Endothelial cell of umbilical vein (primary cell): Measurements from ENCODE around the gene KIAA0753.

Experiments
- CTCF ChIP-seq, 2 donors: IDR thresholded peaks; 1 replicate in 1 of 2; 2 replicates in 1 of 2; pipeline ENCODE4 v1.5.1; 2011; ENCODE audit warnings: low read length in 2 of 2, mild to moderate bottlenecking in 2 of 2, moderate library complexity in 2 of 2, control low read depth in 1 of 2, inconsistent platforms in 1 of 2, low read depth in 1 of 2; ENCODE audit not compliant: insufficient read depth in 1 of 2; ENCODE audit errors: extremely low read depth in 1 of 2
- MAX ChIP-seq: IDR thresholded peaks from 2 replicates; pipeline ENCODE4 v1.6.1; 2011; ENCODE audit not compliant: insufficient read depth, insufficient read length
- POLR2A ChIP-seq: IDR thresholded peaks from 2 replicates; pipeline ENCODE4 v1.6.1; 2012; ENCODE audit warnings: low read depth, mild to moderate bottlenecking, control low read depth, low read length

- no peak for TF ChIP-seq CTCF (IDR thresholded peaks at IDR 0.05; ENCODE audit: extremely low read depth in 1 of 2, insufficient read depth in 1 of 2, low read depth in 1 of 2, low read length in 2 of 2)
- no peak for TF ChIP-seq MAX
- TF ChIP-seq POLR2A, result no peak
These were observed 80.7 kb downstream of the KIAA0753 start for GRCh38 chr17:6559753-6560215.
